Activated T-helper 9 cell treated with anti-CD3 and anti-CD28 coated beads, Interleukin-2, amount 50 U/mL, for 16 hours (primary cell): ENCODE results near the gene SPATA9.
"Not testable (repeated sequence)": the region's sequence is repeated elsewhere in the genome, so short reads cannot be mapped to it uniquely, and the experiment has no call there.

Source experiments
- DNase-seq: peaks from one replicate; pipeline ENCODE4 v3.0.0-alpha.2; 2020; ENCODE audit warnings: low read depth

The SPATA9 gene

DNA sequence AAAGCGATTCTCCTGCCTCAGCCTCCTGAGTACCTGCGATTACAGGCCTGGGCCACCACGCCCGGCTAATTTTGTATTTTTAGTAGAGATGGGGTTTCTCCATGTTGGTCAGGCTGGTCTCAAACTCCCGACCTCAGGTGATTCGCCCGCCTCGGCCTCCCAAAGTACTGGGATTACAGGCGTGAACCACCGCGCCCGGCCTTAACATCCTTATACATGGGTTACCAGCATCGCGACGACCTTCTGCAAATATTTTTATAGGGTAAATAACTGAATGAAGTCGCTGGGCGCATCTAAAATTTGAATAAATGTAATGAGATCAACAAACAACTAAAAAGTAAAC lies 36.6 kb downstream of the SPATA9 start:
- DNase-seq = not testable (repeated sequence)

DNA sequence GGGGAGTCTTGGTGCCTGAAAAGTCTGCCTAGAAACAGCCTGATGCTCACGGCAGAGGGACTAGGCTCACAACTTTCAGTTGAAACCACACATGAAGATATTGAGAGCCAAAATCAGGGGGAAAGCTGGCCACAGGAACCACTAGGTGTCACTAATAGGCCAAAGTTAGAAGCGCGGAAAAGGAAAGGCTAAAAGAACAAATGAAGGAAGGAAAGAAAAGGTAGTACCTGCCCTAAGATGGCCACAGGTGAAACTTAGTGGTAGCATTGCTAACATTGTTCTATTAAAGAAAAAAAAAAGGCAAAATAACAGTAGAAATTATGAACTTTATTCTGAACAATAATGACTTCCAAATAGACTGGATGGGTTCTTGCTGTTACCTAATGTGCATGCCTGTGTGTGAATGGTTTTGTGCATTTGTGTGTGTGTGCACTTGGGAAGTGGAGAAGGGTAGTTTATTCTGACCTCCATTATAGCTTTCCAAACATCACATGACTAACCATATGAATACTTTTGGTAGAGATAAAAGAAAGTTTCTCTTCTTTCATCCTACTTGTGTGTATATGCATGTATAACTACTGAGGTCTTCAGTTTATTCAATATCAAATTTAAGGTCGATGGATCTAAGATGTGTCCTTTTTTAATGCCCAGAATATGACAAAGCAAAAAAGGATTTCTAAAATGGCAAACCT lies 38.3 kb downstream of the SPATA9 start:
- peak; percentile 16 for DNase-seq

DNA sequence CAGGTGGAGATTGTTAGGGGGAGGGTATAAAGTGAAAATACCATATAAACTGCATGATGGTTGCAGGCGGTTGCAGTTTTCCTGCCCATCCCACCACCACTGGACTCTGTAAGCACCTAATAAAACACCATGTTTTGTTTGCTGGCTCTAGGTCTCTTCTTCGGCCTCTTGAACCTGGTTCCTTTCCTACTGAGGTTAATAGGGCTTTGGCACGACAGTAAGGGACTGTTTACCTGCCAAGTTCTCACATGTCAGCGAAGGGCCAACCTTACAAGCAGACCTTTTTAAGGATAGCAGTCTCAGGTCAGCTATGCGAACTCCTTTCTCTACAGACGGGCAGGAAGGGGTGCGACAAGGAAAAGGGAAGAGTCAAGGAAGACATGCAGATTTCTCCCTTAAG lies 39.6 kb downstream of the SPATA9 start:
- DNase-seq = no peak

DNA sequence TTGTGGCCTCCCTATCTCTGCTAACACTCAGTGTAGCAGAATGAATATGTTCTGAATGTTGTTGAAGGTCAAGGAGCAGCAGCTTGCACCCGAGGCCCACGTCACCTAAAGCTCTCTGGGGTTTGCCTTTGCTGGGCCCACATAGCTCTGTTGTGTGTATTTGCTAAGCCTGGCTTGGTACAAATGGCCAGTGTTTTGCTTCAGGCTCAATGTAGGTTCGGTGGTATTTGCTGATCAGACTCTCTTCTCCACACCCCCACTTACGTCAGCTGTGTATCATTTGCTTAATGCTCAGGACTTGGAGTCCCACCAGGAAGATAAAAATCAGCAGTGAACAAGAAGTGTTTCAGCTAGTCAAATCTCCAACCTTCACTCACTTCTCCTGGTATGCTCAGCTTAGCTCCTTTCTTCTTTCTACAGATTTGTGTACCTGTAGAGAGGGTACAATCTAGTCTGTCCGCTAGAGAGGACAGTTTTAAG lies 41.0 kb downstream of the SPATA9 start:
- DNase-seq = no peak

DNA sequence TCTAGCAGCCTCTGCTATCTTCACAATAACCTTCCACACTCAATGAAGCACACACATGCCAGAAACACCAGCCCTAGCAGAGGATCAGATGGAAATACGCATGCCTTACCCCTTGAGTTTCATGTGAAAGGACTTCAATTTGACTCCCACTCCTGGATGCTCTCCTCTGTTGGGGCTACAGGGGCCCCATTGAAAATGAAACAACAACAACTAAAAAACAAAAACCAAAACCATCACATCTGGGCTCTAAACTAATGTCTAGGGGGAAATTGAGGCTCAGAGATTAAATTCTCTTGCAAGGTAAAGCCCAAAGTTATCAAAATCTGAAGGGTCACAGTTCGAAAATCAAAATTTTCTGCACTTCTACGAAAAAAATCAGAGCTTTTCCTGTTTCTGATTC lies 44.2 kb downstream of the SPATA9 start:
- DNase-seq = no peak

DNA sequence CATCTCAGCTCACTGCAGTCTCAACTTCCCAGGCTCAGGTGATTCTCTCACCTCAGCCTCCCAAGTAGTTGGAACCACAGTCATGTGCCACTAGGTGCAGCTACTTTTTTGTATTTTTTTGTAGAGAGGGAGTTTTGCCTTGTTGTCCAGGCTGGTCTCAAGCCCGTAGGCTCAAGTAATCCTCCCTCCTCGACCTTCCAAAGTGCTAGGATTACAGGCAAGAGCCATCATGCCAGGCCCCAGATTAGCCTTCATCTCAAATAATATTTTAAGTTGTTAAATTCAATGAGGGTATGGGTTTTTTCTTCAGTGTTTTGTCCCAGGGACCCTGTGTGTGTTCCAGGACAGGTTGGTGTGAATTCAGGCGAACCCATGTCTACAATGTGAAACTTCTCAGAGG lies 48.7 kb downstream of the SPATA9 start:
- DNase-seq = no peak

DNA sequence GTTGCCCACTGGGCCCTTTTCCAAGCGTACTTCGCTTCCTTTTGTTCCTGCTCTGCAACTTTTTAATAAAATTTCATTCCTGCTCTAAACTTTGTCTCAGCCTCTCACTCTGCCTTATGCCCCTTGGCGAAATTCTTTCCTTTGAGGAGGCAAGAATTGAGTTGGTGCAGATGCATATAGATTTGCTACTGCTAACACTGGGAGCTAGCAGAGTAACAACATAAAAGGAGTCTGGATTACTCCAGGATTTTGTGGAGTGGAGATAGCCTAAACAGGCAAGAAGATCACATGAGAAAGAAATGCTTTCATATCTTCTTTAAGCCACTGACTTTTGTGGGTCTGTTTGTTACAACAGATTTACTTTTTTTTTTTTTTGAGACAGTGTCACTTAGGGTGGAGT lies 49.1 kb downstream of the SPATA9 start:
- DNase-seq = no peak

DNA sequence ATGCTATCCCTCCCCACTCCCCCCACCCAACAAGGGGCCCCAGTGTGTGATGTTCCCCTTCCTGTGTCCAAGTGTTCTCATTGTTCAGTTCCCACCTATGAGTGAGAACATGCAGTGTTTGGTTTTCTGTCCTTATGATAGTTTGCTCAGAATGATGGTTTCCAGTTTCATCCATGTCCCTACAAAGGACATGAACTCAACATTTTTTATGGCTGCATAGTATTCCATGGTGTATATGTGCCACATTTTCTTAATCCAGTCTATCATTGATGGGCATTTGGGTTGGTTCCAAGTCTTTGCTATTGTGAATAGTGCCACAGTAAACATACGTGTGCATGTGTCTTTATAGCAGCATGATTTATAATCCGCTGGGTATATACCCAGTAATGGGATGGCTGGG lies 49.8 kb downstream of the SPATA9 start:
- DNase-seq = not testable (repeated sequence)

DNA sequence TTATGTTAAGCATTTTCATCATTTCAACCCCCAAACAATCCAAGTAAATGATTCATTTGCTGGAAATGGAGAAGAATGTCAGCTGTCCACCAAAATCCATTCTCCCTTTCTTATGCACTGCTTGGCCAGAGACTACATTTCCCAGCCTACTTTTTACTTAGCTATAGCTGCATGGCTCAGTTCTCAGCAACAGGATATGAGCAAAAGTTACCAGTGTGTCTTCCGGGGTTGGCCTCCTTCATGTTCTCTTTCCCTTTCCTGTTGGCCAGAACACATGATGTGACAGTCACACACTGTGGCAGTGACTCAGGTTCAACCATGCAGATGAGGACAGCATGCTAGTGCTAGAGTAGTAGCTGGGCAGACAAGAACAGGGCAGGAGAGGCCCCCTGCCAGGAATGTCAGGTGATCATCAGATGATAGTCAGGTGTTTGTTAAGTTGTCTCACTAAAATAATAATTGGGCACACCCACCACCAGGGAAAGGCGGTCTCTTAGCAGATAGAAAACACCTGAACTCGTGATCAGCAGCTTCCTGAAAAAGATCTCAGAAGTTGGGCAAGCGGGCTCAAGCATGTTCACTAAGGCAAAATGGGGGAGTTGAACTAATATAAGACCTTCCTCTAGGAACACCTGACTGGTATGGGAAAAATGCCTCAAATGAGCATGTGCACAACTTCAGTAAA lies 50.7 kb downstream of the SPATA9 start:
- peak; percentile 63 for DNase-seq

DNA sequence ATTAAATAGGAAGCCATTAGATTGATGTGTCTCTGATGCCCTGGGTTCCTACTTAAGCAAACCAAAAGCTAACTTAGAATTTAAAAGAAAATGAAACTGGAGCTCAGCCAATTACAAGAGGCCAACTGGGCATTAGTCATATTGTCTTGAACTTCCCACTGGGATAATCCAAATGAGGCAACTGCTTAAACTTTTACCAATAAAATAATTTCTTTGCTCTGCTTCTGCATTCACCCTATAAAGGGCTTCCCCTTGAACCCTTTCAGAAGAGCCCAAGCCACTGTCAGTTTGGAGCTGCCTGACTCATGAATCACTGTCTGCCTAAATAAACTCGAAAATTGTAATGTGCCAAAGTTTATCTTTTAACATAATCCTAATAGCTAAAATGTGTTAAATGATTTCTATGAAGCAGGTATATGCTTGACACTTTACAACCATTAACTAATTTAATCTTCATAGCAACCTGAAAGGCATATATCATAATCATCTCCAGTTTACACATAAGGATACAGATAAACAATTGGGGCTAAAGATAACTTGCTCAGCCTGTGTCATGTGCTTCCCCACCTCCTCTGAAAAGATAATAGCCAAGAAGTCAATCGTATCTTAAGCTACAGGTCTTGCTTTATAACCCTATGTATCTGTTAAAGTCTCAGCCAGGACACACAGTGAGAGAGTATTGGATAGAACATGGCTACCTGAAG lies 51.4 kb downstream of the SPATA9 start:
- DNase-seq = no peak

DNA sequence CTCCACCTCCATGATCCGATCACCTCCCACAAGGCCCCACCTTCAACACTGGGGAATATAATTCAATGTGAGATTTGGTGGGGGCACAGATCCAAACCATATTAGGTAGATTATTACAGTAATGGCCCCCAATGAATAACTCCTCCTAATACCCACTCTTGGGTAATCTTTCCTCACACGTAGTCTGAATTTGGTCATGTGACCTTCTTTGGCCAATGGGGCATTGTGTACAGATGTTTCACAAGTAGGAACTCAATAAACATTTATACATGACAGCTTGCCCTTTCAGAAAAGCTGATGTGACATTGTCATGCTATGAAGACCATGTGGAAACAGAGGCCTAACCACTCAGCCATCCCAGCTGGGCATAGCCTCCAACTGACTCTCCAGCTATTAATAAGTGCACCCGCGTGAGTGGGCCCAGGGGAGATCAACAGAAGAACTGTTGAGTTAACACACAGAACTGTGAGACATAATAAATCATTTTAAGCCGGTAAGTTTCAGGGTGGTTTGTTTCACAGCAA lies 52.3 kb downstream of the SPATA9 start:
- no peak for DNase-seq

DNA sequence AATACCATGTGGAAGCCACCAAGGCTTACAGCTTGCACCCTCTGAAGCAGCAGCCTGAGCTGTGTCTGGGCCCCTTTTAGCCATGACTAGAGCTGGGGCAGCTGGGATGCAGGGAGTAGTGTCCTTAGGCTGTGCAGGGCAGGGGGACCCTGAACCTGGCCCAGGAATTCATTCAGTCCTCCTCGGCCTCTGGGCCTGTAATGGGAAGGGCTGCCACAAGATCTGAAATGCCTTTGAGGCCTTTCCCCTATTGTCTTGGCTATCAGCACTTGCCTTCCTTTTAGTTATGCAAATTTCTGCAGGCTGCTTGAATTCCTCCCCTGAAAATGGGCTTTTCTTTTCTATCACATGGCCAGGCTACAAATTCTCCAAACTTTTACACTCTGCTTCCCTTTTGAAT lies 53.9 kb downstream of the SPATA9 start:
- no peak for DNase-seq

DNA sequence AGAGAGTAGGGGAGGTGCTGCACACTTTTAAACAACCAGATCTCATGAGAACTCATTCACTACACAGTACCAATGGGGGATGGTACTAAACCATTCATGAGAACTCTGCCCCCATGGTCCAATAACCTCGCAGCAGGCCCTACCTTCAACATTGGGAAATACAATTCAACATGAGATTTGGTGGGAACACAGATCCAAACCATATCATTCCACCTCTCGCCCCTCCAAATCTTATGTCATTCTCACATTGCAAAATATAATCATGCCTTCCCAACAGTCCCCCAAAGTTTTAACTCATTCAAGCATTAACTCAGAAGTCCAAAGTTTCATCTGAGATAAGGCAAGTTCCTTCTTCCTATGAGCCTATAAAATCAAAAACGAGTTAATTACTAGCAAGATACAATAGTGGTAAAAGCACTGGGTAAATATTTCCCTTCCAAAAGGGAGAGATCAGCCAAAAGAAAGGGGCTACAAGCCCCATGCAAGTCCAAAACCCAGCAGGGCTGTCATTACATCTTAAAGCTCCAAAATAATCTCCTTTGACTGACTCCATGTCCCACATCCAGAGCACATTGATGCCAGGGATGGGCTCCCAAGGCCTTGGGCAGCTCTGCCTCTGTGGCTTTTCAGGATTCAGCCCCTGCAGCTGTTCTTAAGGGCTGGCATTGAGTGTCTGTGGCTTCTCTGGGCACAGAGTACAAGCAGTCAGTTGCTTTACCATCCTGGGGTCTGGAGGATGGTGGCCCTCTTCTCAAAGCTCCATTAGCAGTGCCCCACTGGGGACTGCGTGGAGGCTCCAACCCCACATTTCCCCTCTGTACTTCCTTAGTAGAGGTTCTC lies 54.6 kb downstream of the SPATA9 start:
- no peak for DNase-seq

DNA sequence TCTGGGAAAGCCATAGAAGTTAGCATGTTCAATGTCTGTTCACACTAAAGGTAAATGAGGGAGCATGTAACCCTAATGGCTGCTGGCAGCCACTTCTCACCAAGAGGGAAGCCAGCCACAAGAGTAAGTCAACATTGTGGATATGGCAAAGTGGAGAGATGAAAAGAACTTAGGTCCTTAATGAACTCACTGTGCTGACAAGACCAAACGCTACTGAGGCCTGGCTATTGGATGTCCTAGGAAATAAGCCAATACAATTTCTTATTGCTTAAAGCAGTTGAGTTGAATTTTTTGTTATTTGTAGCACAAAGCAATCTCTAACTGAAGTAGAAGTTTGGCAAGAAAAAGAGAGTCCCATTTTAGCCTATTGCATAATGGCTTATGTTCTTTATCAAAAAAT lies 56.1 kb downstream of the SPATA9 start:
- no peak for DNase-seq

DNA sequence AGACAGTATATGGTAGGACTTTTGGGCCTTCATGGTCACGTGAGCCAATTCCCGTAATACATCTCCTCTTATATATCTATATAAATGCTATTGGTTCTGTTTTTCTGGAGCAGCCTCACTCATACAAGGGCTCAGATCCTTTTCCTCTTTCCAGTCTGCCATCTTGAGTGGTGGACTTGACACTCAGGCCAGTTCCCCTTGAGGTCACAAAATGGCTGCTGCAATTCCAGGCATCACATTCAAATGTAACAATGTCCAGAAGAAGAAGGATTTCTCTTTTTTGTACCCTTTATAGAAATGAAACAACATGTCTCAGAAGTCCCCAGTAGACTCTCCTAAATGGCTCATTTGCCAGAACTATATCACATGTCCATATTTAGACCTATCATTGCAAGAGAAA lies 58.4 kb downstream of the SPATA9 start:
- no peak for DNase-seq

DNA sequence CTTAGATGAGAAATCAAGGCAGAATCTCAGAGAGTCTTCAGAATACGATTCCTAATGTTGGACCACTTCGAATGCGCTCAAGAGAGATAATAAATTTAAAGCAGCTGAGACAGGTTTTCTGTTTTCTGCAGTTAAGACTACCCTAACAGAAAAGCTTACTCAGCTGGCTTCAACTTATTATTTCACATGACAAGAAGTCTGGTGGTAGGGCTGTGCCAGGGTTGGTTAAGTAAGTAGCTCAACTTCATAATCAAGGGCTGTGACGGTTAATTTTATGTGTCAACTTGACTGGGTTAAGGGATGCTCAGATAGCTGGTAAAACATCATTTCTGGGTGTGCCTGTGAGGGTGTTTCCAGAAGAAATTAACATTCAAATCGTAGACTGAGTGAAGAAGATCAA lies 59.1 kb downstream of the SPATA9 start:
- no peak for DNase-seq

DNA sequence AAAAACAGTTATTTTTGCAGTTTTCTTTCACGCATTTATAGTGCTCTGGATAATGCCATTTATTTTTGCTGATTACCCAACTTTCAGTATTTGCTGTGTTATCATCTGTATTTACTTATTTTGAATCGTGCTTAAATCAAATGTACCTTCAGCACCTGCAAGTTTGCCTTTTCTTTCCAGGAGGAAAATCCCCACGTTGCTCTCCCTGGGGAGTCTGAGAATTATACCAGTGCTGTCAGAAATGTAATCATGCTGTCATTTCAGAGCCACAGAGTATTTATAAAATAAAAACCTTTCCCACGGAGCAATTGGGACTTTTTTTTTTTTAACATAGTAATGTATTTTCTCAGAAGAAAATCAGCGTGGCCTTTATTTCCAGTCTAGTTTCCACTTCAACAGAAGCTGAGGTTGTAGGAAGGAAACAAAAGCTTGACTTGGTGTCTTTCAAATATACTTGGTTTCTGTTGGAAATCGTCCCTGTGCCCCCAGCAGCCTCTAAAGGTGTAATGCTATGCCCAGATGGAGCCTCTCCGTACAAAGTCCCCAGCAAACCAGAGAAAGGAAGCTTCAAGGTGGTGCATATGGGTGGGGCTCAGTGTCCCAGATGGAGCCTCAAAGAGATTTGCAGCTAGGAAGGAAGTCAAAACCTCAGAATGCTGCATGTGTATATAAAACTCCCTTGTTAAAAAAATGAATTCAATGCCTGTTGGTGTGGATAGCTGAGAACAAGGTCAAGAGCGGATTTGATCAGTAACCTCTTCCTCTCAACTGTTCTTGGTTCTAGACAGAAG lies 60.8 kb downstream of the SPATA9 start:
- DNase-seq = no peak

DNA sequence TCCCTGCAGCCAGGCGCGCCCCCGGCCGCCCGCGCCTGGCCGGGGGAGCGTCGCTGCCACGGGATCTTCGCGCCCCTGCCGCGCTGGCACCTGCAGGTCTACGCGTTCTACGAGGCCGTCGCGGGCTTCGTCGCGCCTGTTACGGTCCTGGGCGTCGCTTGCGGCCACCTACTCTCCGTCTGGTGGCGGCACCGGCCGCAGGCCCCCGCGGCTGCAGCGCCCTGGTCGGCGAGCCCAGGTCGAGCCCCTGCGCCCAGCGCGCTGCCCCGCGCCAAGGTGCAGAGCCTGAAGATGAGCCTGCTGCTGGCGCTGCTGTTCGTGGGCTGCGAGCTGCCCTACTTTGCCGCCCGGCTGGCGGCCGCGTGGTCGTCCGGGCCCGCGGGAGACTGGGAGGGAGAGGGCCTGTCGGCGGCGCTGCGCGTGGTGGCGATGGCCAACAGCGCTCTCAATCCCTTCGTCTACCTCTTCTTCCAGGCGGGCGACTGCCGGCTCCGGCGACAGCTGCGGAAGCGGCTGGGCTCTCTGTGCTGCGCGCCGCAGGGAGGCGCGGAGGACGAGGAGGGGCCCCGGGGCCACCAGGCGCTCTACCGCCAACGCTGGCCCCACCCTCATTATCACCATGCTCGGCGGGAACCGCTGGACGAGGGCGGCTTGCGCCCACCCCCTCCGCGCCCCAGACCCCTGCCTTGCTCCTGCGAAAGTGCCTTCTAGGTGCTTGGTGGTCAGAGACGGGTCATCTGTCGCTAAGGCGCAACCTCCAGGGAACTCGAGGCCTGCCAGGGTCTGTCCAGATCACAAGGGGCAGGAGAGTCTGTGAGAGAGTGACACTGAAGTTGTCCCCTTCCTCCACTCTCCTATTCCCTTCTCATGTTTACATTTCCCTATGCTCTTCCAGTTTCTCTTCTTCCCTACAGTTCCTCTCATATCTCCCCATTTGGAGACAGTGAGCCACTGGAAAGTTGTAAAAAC lies 61.6 kb downstream of the SPATA9 start:
- DNase-seq = peak; percentile 27

DNA sequence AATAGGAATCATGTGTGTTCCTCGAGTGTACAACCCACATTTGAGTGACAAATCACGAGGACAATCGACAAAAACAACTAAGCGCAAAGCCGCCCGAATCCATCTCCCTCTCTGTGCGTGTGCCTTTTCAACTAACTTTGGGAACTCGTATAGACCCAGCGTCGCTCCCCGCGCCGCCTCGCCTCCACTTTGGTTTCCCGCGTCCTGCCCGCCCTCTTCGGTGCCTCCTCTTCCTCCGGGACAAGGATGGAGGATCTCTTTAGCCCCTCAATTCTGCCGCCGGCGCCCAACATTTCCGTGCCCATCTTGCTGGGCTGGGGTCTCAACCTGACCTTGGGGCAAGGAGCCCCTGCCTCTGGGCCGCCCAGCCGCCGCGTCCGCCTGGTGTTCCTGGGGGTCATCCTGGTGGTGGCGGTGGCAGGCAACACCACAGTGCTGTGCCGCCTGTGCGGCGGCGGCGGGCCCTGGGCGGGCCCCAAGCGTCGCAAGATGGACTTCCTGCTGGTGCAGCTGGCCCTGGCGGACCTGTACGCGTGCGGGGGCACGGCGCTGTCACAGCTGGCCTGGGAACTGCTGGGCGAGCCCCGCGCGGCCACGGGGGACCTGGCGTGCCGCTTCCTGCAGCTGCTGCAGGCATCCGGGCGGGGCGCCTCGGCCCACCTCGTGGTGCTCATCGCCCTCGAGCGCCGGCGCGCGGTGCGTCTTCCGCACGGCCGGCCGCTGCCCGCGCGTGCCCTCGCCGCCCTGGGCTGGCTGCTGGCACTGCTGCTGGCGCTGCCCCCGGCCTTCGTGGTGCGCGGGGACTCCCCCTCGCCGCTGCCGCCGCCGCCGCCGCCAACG lies 62.5 kb downstream of the SPATA9 start, which contains the start of gene GPR150:
TSS of gene GPR150 (plus strand) at position 58 of the 840 bp plus-strand sequence. CDS start at position 247, 189 bp downstream.
- DNase-seq = peak; percentile 60
